ENCODE measurements around the gene TSPEAR.

- TF ChIP-seq POLR2AphosphoS5 (IDR thresholded peaks at IDR 0.05; ENCODE audit: low read depth, low read length) (no peak), TAF1 (IDR thresholded peaks at IDR 0.05; ENCODE audit: borderline replicate concordance, insufficient read depth, low read length) (no peak), FOXP2 (optimal IDR thresholded peaks at IDR 0.05; ENCODE audit: borderline replicate concordance, extremely low read depth, extremely low read length, insufficient read depth) (no peak), SIN3A (IDR thresholded peaks at IDR 0.05; ENCODE audit: borderline replicate concordance, insufficient read depth, low read length) (no peak)
Observed at GRCh38 chr21:44611551-44611950, 99.8 kb downstream of the TSPEAR start.

Measured in PFSK-1 (cell line).